ENCODE measurements around the gene LNP1. TPM values are rescaled to one million over a fixed set of nuclear protein-coding genes. Genes with fewer than 3 reads are reported as not detected.

Gene LNP1
- total and polyA plus RNA-seq, 2 donors: 4.8 to 12.3 TPM

- DNase-seq (ENCODE audit: extremely low spot score): no peak
- no peaks in the 10 kb centered on the region for H3K4me1 ChIP-seq (ENCODE audit: insufficient read depth)
- no peaks in the 10 kb centered on the region for H3K36me3 ChIP-seq (ENCODE audit: insufficient read depth)
- H3K4me3 ChIP-seq (ENCODE audit: low read depth, low read length): no peak overlapping the region
- no peak overlapping the region for H3K27ac ChIP-seq (ENCODE audit: low read depth)
- 69% methylated on average over 2 of the region's 2 CpGs for WGBS
Measured at GRCh38 chr3:100407164-100407563, 5.8 kb downstream of the LNP1 start.

GRCh38 chr3:100407977-100408532 lies 6.7 kb downstream of the LNP1 start:
- Histone ChIP-seq H3K4me1 (ENCODE audit: insufficient read depth) (no peaks in the 10 kb centered on the region), H3K4me3 (ENCODE audit: low read depth, low read length) (no peak overlapping the region)
- 94% methylated on average over 4 of the region's 4 CpGs for WGBS

DNA sequence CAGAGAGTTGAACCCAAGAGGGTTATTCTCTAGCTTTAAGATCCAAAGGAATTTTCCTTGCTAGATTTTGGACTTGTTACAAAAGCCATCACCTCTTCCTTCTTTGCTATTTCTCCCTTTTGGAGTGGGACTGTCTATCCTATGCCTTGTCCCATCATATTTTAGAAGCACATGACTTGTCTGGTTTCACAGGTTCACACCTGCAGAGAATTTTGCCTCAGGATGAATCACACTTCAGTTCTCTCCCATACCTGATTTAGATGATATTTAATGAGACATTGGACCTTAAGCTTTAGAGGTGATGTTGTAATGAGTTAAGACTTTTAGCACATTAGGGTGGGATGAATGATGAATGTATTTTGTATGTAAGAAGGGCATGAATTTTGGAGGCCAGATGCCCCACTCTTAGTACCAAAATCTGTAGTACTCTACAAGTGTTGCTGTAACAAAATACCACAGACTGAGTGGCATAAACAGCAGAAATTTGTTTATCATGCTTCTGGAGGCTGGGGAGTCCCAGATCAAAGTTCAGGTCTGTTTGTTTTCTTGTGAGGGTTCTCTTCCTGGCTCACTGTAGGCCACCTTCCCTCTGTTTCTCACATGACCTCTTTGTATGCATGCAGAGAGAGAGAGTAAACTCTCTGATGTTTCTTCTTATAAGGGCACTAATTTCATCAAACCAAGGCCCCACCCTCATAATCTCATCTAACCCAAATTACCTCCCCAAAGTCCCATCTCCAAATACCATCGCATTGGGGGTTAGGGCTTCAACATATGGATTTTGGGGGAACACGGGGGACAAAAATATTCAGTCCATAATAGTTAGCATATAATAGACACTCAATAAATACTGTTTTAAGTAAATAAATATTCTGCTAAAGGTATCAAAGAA lies 10.0 kb downstream of the LNP1 start:
- 99% methylated on average over 2 of the region's 2 CpGs for WGBS
- peaks cover 1% of the 10 kb centered on the region for H3K4me1 ChIP-seq (ENCODE audit: insufficient read depth)
- no peak overlapping the region for H3K27ac ChIP-seq (ENCODE audit: low read depth)
- DNase-seq (ENCODE audit: extremely low spot score): no peak
- H3K4me3 ChIP-seq (ENCODE audit: low read depth, low read length): no peak overlapping the region
- H3K36me3 ChIP-seq (ENCODE audit: insufficient read depth): no peaks in the 10 kb centered on the region

More at GRCh38 chr3:100407977-100408532, 6.7 kb downstream of the LNP1 start:
- no peaks in the 10 kb centered on the region for H3K36me3 ChIP-seq (ENCODE audit: insufficient read depth)
- DNase-seq (ENCODE audit: extremely low spot score): no peak
- H3K27ac ChIP-seq (ENCODE audit: low read depth): no peak overlapping the region

DNA sequence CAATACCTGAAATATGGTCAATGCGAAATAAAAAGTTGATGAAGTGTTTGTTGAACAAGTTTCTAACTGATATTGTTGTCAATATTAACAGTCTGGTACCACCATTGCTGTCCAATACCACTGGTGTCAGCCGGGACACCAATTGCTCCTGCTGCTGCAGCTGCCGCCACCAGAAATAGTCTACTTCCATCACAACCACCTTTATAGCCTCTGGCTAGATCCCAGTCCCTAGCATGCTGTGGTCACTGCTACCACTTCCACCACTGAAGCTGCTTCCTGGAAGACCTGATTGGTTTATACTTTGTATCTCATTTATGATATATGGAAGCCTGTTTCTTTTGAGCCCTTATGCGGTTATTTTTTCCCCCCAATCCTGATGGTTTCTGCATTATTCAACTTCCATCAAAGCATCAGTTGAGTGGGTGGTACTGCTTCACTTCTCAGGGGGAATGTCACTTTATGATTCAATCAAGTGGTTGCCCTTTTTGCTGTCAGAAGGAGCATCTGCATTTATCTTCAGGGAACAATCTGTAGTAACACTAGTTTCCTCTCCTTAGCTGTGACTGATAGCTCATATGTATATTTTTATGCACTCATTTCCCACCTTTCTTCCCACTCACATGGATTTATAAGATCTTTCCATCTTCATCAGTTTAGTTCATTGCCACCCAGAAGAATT lies 11.7 kb downstream of the LNP1 start:
- no peak for DNase-seq (ENCODE audit: extremely low spot score)
- Histone ChIP-seq H3K27ac (ENCODE audit: low read depth) (no peak overlapping the region), H3K4me3 (ENCODE audit: low read depth, low read length) (no peak overlapping the region), H3K36me3 (ENCODE audit: insufficient read depth) (no peaks in the 10 kb centered on the region), H3K4me1 (ENCODE audit: insufficient read depth) (peaks cover 1% of the 10 kb centered on the region)
- WGBS: 97% methylated on average over 4 of the region's 4 CpGs

DNA sequence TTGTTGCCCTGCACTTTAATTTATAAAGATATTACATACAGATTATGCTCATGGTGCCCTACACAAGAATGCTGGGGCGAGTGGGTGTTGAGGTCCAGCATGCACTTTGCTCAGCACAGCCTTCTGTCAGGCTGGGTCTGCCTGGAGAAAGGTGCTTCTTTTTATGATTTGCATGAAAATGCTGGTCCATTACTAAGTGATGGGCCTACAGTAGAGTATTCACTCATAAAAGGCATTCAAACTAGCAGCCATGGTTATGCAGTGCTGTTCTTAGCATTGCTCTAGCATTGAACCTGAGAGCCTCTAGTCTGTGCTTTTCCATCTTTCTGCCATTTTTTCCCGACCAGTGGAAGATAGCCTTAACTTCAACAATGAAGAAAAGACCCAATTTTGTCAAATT lies 12.3 kb downstream of the LNP1 start:
- Histone ChIP-seq H3K4me1 (ENCODE audit: insufficient read depth) (peaks cover 1% of the 10 kb centered on the region), H3K27ac (ENCODE audit: low read depth) (no peak overlapping the region), H3K4me3 (ENCODE audit: low read depth, low read length) (no peak overlapping the region), H3K36me3 (ENCODE audit: insufficient read depth) (no peaks in the 10 kb centered on the region)
- 93% methylated on average over 2 of the region's 2 CpGs for WGBS
- DNase-seq (ENCODE audit: extremely low spot score): no peak

- Histone ChIP-seq H3K36me3 (ENCODE audit: insufficient read depth) (no peaks in the 10 kb centered on the region), H3K27ac (ENCODE audit: low read depth) (no peak overlapping the region), H3K4me1 (ENCODE audit: insufficient read depth) (peaks cover 1% of the 10 kb centered on the region), H3K4me3 (ENCODE audit: low read depth, low read length) (no peak overlapping the region)
- no peak for DNase-seq (ENCODE audit: extremely low spot score)
Measured at GRCh38 chr3:100416176-100416575, 14.8 kb downstream of the LNP1 start.

- Histone ChIP-seq H3K27ac (ENCODE audit: low read depth) (no peak overlapping the region), H3K4me3 (ENCODE audit: low read depth, low read length) (no peak overlapping the region), H3K4me1 (ENCODE audit: insufficient read depth) (peaks cover 1% of the 10 kb centered on the region), H3K36me3 (ENCODE audit: insufficient read depth) (no peaks in the 10 kb centered on the region)
- no peak for DNase-seq (ENCODE audit: extremely low spot score)
- WGBS: 49% methylated on average over 1 of the region's 1 CpG
Measured at GRCh38 chr3:100416863-100417262, 15.5 kb downstream of the LNP1 start.

DNA sequence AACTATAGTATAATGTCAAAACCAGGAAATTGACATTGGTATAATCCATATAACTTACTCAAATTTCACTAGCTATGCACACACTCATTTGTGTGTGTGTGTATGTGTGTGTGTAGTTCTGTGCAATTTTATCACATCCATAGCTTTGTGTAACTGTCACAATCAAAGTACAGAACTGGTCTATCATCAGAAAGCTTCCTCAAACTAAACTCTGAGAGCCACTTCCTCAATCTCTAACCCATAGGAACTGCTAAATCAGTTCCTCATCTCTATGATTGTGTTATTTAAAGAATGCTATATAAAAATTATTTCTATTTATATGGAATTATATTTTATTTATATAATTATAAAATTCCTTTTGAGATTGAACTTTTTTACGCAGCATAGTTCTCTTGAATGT lies 18.1 kb downstream of the LNP1 start:
- Histone ChIP-seq H3K27ac (ENCODE audit: low read depth) (no peak overlapping the region), H3K36me3 (ENCODE audit: insufficient read depth) (no peaks in the 10 kb centered on the region), H3K4me1 (ENCODE audit: insufficient read depth) (peaks cover 1% of the 10 kb centered on the region), H3K4me3 (ENCODE audit: low read depth, low read length) (no peak overlapping the region)
- no peak for DNase-seq (ENCODE audit: extremely low spot score)
- WGBS: 98% methylated on average over 1 of the region's 1 CpG

- H3K36me3 ChIP-seq (ENCODE audit: insufficient read depth): no peaks in the 10 kb centered on the region
- DNase-seq (ENCODE audit: extremely low spot score): no peak
- 56% methylated on average over 2 of the region's 2 CpGs for WGBS
Measured at GRCh38 chr3:100420885-100421284, 19.5 kb downstream of the LNP1 start.

GRCh38 chr3:100423611-100424010 lies 22.3 kb downstream of the LNP1 start:
- Histone ChIP-seq H3K27ac (ENCODE audit: low read depth) (no peak overlapping the region), H3K4me3 (ENCODE audit: low read depth, low read length) (no peak overlapping the region), H3K36me3 (ENCODE audit: insufficient read depth) (no peaks in the 10 kb centered on the region), H3K4me1 (ENCODE audit: insufficient read depth) (no peaks in the 10 kb centered on the region)
- DNase-seq (ENCODE audit: extremely low spot score): no peak
- 95% methylated on average over 5 of the region's 5 CpGs for WGBS

More at GRCh38 chr3:100420885-100421284, 19.5 kb downstream of the LNP1 start:
- Histone ChIP-seq H3K4me1 (ENCODE audit: insufficient read depth) (no peaks in the 10 kb centered on the region), H3K27ac (ENCODE audit: low read depth) (no peak overlapping the region), H3K4me3 (ENCODE audit: low read depth, low read length) (no peak overlapping the region)

DNA sequence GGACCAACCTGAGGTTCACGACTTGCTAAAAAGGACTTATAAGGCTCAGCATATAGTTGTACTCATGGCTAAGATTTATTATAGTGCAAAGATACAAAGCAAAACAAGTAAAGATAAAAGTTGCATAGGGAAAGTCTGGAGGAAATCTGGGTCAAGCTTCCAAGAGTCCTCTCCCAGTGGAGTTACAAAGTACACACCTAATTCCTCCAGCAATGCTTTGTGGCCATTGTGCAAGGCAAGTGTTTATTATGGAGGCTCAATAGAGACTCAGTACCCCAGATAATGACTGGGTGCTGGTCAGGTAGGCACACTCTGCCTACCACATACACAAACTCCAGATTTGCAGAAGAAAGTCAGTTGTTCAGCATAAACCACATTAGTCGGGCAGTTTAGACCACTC lies 22.9 kb downstream of the LNP1 start:
- Histone ChIP-seq H3K27ac (ENCODE audit: low read depth) (no peak overlapping the region), H3K36me3 (ENCODE audit: insufficient read depth) (no peaks in the 10 kb centered on the region), H3K4me1 (ENCODE audit: insufficient read depth) (no peaks in the 10 kb centered on the region), H3K4me3 (ENCODE audit: low read depth, low read length) (no peak overlapping the region)
- no peak for DNase-seq (ENCODE audit: extremely low spot score)
- 69% methylated on average over 2 of the region's 2 CpGs for WGBS

DNA sequence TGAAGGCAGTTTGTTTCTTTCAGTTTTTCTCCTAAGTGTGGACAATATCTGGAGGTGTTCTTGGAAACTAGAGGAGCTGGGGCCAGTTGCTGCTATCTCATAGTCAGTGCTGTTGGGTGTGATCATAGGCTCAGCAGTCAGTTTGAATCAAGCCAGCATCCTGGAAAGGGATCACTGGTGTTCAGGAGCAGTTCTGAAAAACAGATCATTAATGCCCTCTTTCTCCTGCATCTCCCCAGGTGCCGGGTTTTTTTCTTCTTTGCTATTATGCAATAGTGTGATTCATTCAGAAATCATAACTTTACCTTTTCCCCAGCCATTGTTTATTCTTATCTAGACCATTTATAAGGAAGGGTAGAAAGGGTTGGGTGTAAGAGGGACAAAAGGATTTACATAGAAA lies 24.0 kb downstream of the LNP1 start:
- no peaks in the 10 kb centered on the region for H3K4me1 ChIP-seq (ENCODE audit: insufficient read depth)
- WGBS: 39% methylated on average over 1 of the region's 1 CpG
- no peak overlapping the region for H3K27ac ChIP-seq (ENCODE audit: low read depth)
- DNase-seq (ENCODE audit: extremely low spot score): no peak
- H3K4me3 ChIP-seq (ENCODE audit: low read depth, low read length): no peak overlapping the region
- H3K36me3 ChIP-seq (ENCODE audit: insufficient read depth): no peaks in the 10 kb centered on the region

DNA sequence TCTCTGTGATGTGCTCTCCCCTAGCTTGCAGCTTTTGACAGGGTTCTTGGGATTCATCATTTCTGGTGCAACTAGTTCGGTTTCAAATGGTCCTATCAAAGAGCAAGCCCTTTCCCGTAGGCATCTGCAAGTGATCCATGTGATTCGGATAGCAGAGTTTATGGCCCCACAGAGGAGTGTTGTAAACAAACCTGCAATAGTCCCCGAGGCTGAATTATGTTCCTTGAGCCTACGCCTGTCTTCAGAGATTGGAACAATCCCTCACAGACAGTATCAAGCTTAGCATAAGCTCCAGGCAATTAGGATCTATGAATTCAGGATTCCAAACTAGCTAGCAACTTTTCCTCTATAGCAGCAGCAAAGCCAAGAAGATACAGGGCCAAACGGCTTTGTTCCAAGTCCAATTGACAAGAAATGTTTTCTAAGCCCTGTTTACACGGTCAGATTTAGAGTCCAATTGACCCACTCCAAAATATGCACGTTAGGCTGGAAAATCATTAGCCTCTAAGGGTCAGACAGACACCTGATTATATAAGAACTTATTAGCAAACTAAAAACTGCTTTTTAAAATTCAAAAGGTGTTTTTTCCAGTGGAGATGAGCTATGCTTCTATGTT lies 24.8 kb downstream of the LNP1 start:
- Histone ChIP-seq H3K4me1 (ENCODE audit: insufficient read depth) (no peaks in the 10 kb centered on the region), H3K27ac (ENCODE audit: low read depth) (no peak overlapping the region), H3K36me3 (ENCODE audit: insufficient read depth) (no peaks in the 10 kb centered on the region), H3K4me3 (ENCODE audit: low read depth, low read length) (no peak overlapping the region)
- DNase-seq (ENCODE audit: extremely low spot score): no peak
- WGBS: 29% methylated on average over 8 of the region's 8 CpGs

Measured in urinary bladder (tissue), 4 donors.